CD4-positive, alpha-beta T cell (primary cell): Measurements from ENCODE around the gene RPL6. TPM values are rescaled to one million over a fixed set of nuclear protein-coding genes. Genes with fewer than 3 reads are reported as not detected.

ENCODE experiments used
- ATAC-seq: fragments of 200-7000 bp; cut with Tn5 transposase; one replicate; pipeline ENCODE4 v1.10.0; 2022; ENCODE audit warnings: mild to moderate bottlenecking; ENCODE audit not compliant: poor library complexity
- CTCF ChIA-PET: fragments of 350-600 bp; sonication (Branson Sonifier 250); formaldehyde crosslinking; loops from one replicate; lab custom pipeline; 2021; ENCODE audit warnings: antibody characterized with exemption, inconsistent platforms; lab: Charles Lee
- POLR2A ChIA-PET: fragments of 350-600 bp; sonication (Branson Sonifier 250); formaldehyde crosslinking; loops from one replicate; lab custom pipeline; 2021; ENCODE audit warnings: antibody characterized with exemption, inconsistent platforms; lab: Charles Lee
- DNase-seq, 14 experiments: peaks; one replicate each; pipeline ENCODE4 v3.0.0-alpha.2; 2013 to 2020; ENCODE audit warnings: mixed read lengths in 2 of 14
- H3K27ac ChIP-seq, 2 donors: one replicate each; pipeline versions ENCODE4 v1.5.1 to v1.7.0; 2013; ENCODE audit warnings: low read length in 2 of 2, low read depth in 1 of 2, mild to moderate bottlenecking in 1 of 2
- H3K27me3 ChIP-seq, 2 experiments: 1 replicate in 1 of 2; 2 replicates in 1 of 2; pipeline versions ENCODE4 v1.6.1 to v1.7.0; 2013; ENCODE audit warnings: low read length in 2 of 2, control low read depth in 1 of 2, mild to moderate bottlenecking in 1 of 2, moderate library complexity in 1 of 2; ENCODE audit not compliant: insufficient read depth in 2 of 2, control insufficient read depth in 1 of 2
- H3K36me3 ChIP-seq: one replicate; pipeline ENCODE4 v1.6.1; 2013; ENCODE audit warnings: low read length, control low read depth; ENCODE audit not compliant: insufficient read depth
- H3K4me1 ChIP-seq: one replicate; pipeline ENCODE4 v1.6.1; 2013; ENCODE audit warnings: low read length, control low read depth; ENCODE audit not compliant: insufficient read depth
- H3K4me3 ChIP-seq: one replicate; pipeline ENCODE4 v1.5.1; 2013; ENCODE audit warnings: mild to moderate bottlenecking, low read length, moderate library complexity
- H3K9me3 ChIP-seq, 2 experiments: 1 replicate in 1 of 2; 2 replicates in 1 of 2; pipeline versions ENCODE4 v1.6.1 to v1.7.0; 2013; ENCODE audit warnings: low read length in 2 of 2, mild to moderate bottlenecking in 2 of 2, control low read depth in 1 of 2, moderate library complexity in 1 of 2; ENCODE audit not compliant: control insufficient read depth in 1 of 2, insufficient read depth in 1 of 2
- H3K27ac Mint-ChIP-seq: one replicate; pipeline ENCODE4 v1.8.0; 2020; ENCODE audit warnings: mixed read lengths
- H3K27me3 Mint-ChIP-seq: one replicate; pipeline ENCODE4 v1.8.0; 2021; ENCODE audit warnings: mixed read lengths
- H3K36me3 Mint-ChIP-seq: one replicate; pipeline ENCODE4 v1.8.0; 2021; ENCODE audit warnings: low read depth, mixed read lengths
- H3K4me1 Mint-ChIP-seq: one replicate; pipeline ENCODE4 v1.8.0; 2021; ENCODE audit warnings: low read depth, mixed read lengths
- H3K4me3 Mint-ChIP-seq: one replicate; pipeline ENCODE4 v1.8.0; 2020; ENCODE audit warnings: mild to moderate bottlenecking, mixed read lengths
- H3K9me3 Mint-ChIP-seq: one replicate; pipeline ENCODE4 v1.8.0; 2020; ENCODE audit warnings: mixed read lengths
- CTCF ChIP-seq: fragments of 200-600 bp; IDR thresholded peaks from one replicate; pipeline ENCODE4 v1.8.0; 2022; ENCODE audit warnings: antibody characterized with exemption, mild to moderate bottlenecking
- intact Hi-C, 2 experiments: fragments of 100-400 bp; cut with DNase I in 1 of 2; cut with micrococcal nuclease in 1 of 2; formaldehyde crosslinking; loops; one replicate each; pipeline versions ENCODE4 v1.15.1 to v1.9.0; 2023 to 2025; cut with DNase I, micrococcal nuclease
- total RNA-seq, 174 experiments: library from RNA in 2 of 174; stranded (reverse) in 2 of 174; gene quantifications; one replicate each; pipeline ENCODE4 v1.2.3 and lab custom pipeline; 2021 to 2026

The RPL6 gene
- total RNA-seq, 2 experiments from 2014 or later, result 1,794 to 1,807 TPM

GRCh38 chr12:112427760-112428159 is 18.4 kb upstream of the RPL6 start:
- Mint-ChIP-seq H3K36me3 (peaks cover 27% of the 10 kb centered on the region), H3K4me3 (no peak overlapping the region), H3K27me3 (no peaks in the 10 kb centered on the region), H3K9me3 (no peaks in the 10 kb centered on the region), H3K4me1 (peaks cover 36% of the 10 kb centered on the region), H3K27ac (no peak overlapping the region)
- Histone ChIP-seq H3K27ac (no peak overlapping the region), H3K9me3 (no peaks in the 10 kb centered on the region), H3K36me3 (no peaks in the 10 kb centered on the region), H3K4me3 (no peak overlapping the region), H3K4me1 (peaks cover 30% of the 10 kb centered on the region), H3K27me3 (no peaks in the 10 kb centered on the region)
- DNase-seq (no peak), ATAC-seq (no peak)
- intact Hi-C loops, result no loop called here
- ChIA-PET POLR2A (no interaction called here), CTCF (no interaction called here)
- TF ChIP-seq CTCF, result no peak

- no peaks in the 10 kb centered on the region for H3K9me3 Mint-ChIP-seq
- TF ChIP-seq CTCF, result no peak
- peaks cover 38% of the 10 kb centered on the region for H3K4me1 Mint-ChIP-seq
- intact Hi-C loops, result no loop called here
- Histone ChIP-seq H3K27me3 (no peaks in the 10 kb centered on the region), H3K27ac (no peak overlapping the region), H3K36me3 (no peaks in the 10 kb centered on the region), H3K9me3 (no peaks in the 10 kb centered on the region), H3K4me3 (no peak overlapping the region), H3K4me1 (peaks cover 35% of the 10 kb centered on the region)
- no peak overlapping the region for H3K4me3 Mint-ChIP-seq
- peaks cover 14% of the 10 kb centered on the region for H3K36me3 Mint-ChIP-seq
- ChIA-PET POLR2A (no interaction called here), CTCF (no interaction called here)
- H3K27ac Mint-ChIP-seq, result no peak overlapping the region
- DNase-seq, result no peak
- no peak for ATAC-seq
- no peaks in the 10 kb centered on the region for H3K27me3 Mint-ChIP-seq
Observed at GRCh38 chr12:112425582-112426382, 16.4 kb upstream of the RPL6 start.

- Histone ChIP-seq H3K27ac (no peak overlapping the region), H3K9me3 (no peaks in the 10 kb centered on the region), H3K4me1 (peaks cover 47% of the 10 kb centered on the region), H3K36me3 (no peaks in the 10 kb centered on the region), H3K4me3 (no peak overlapping the region), H3K27me3 (no peaks in the 10 kb centered on the region)
- Mint-ChIP-seq H3K27ac (peak overlapping the region; percentile 1), H3K27me3 (no peaks in the 10 kb centered on the region), H3K4me3 (no peak overlapping the region), H3K4me1 (peaks cover 50% of the 10 kb centered on the region), H3K9me3 (no peaks in the 10 kb centered on the region), H3K36me3 (peaks cover 14% of the 10 kb centered on the region)
- ATAC-seq, result no peak
- POLR2A ChIA-PET, result no interaction called here
- no peak for DNase-seq
- CTCF ChIA-PET, result no interaction called here
- intact Hi-C loops, result no loop called here
- TF ChIP-seq CTCF, result no peak
Observed at GRCh38 chr12:112424126-112424525, 14.7 kb upstream of the RPL6 start.
